Adrenal gland (tissue), 5 donors: ENCODE measurements around the gene TRIM66.

Experiments
- CTCF ChIP-seq, 6 experiments: fragments of 450-650 bp in 4 of 6; fragments of 200-600 bp in 2 of 6; sonication (generic) in 1 of 6; IDR thresholded peaks; 1 replicate in 5 of 6; 2 replicates in 1 of 6; pipeline versions ENCODE4 v1.5.1 to v1.8.0; 2016 to 2021; ENCODE audit warnings: antibody characterized with exemption in 6 of 6, mild to moderate bottlenecking in 2 of 6, moderate library complexity in 1 of 6
- POLR2A ChIP-seq, 2 donors: fragments of 450-650 bp; IDR thresholded peaks; one replicate each; pipeline ENCODE4 v1.6.1; 2017; ENCODE audit warnings: antibody characterized with exemption in 2 of 2, mild to moderate bottlenecking in 2 of 2, moderate library complexity in 1 of 2
- donor health status: DM: no; HTN: no; CAD: no.

DNA sequence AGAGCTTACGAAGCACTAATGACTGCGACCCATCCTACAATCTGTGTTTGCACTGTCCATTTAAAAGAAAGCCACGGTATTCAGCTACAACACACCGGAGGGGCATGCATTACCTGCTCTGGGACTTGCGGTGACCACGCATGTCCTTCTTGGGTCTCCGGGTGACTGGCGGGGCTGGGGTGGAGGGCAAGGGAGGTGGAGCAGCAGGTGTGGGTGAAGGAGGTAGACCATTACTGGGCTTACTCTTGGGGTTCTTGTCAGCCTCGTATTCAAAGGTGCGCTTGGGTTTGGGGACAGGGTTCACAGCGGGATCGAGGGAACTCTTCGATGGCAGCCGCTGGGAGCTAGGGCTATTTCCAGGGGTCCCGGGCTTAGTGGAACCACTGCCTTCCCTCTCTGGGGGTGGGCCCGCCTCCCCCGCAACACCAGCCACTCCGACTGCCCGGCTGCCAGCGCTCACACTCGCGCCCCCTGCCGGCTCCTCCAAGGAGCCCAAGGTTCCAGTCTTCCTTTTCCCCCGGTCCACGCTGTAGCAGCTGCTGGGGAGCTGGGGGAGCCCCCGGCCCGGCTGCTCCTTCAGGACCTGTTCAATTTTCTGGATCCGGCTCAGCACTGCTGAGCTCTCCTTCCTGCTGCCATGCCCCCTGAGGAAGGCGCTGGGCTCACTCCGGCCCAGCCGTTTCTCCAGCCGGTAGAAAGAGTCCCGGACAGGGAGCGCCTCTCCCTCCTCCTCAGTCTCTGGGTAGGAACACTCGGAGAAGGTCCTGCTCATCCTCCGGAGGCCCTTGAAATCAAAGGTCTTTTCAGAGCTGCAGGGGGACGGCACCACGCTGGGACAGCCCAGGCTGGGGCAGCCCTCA, 47.6 kb upstream of the TRIM66 start:
- TF ChIP-seq CTCF (IDR thresholded peaks at IDR 0.05): no peak
- no peak for TF ChIP-seq POLR2A (IDR thresholded peaks at IDR 0.05)
